Transverse colon (tissue), 3 donors: ENCODE measurements around the gene ABHD17A.

Source experiments
- CTCF ChIP-seq, 5 experiments: fragments of 200-600 bp in 3 of 5; fragments of 450-650 bp in 2 of 5; sonication (generic) in 3 of 5; IDR thresholded peaks; 1 replicate in 2 of 5; 2 replicates in 3 of 5; pipeline ENCODE4 v1.5.1; 2016 to 2017; ENCODE audit warnings: antibody characterized with exemption in 5 of 5, inconsistent platforms in 3 of 5, mild to moderate bottlenecking in 2 of 5, moderate library complexity in 1 of 5
- EP300 ChIP-seq: sonication (generic); formaldehyde crosslinking; IDR thresholded peaks from one replicate; pipeline ENCODE4 v1.6.1; 2017; ENCODE audit warnings: antibody characterized with exemption, low read depth
- POLR2A ChIP-seq: fragments of 450-650 bp; IDR thresholded peaks from one replicate; pipeline ENCODE4 v1.6.1; 2016; ENCODE audit warnings: antibody characterized with exemption, mild to moderate bottlenecking, moderate library complexity

GRCh38 chr19:1917146-1917545, 31.9 kb upstream of the ABHD17A start:
- TF ChIP-seq CTCF (IDR thresholded peaks at IDR 0.05) (no peak), EP300 (no peak), POLR2A (no peak)
